ENCODE results near the gene SORCS1. TPM values are rescaled to one million over a fixed set of nuclear protein-coding genes. Genes with fewer than 3 reads are reported as not detected.

Gene SORCS1
- total RNA-seq, 1 experiment from 2014 or later = not detected

DNA sequence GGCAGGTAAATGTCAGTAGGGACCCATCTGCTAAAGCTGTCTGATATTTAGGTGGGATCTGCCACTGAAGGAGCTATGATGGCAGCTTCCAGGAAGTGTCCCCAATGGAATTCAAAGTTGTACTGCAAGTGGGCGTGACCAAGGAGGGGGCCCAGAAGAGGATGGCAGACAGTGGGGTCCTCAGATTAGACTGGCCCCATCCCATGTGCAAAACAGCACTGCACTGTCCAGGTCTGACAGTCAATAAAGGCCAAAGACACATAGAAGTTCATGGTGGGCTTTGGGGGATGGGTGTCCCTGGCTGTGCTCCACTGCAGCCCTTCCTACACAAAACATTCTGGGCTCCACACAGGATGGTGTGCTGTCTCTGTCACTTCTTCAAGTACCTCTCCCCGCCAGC lies 49.8 kb upstream of the SORCS1 start:
- Histone ChIP-seq H3K4me1 (ENCODE audit: control insufficient read depth in 1 of 2, insufficient read depth in 2 of 2, low read length in 2 of 2) (no peaks in the 10 kb centered on the region), H3K9me3 (ENCODE audit: control insufficient read depth in 1 of 2, insufficient read depth in 1 of 2, low read depth in 1 of 2, low read length in 2 of 2) (peaks cover 47 to 49% of the 10 kb centered on the region in 2 experiments; a peak in 3 of 4 replicates), H4K20me1 (ENCODE audit: insufficient read depth) (no peaks in the 10 kb centered on the region), H3K9me2 (ENCODE audit: insufficient read depth) (no peaks in the 10 kb centered on the region), H3K79me2 (ENCODE audit: insufficient read depth, low read length) (no peaks in the 10 kb centered on the region), H3K36me3 (ENCODE audit: control insufficient read depth in 1 of 2, insufficient read depth in 2 of 2, low read length in 2 of 2) (no peaks in the 10 kb centered on the region), H3K4me3 (replicated peaks in 1 of 2; ENCODE audit: low read depth in 1 of 2, low read length in 2 of 2) (no peak overlapping the region), H3K4me2 (ENCODE audit: low read length) (no peak overlapping the region), H3K9ac (ENCODE audit: low read length) (no peak overlapping the region), H2AFZ (ENCODE audit: low read depth, low read length, poor library complexity, severe bottlenecking) (no peak overlapping the region), H3K27me3 (ENCODE audit: insufficient read depth, low read length) (no peaks in the 10 kb centered on the region), H3K27ac (ENCODE audit: low read depth, low read length) (no peak overlapping the region)
- TF ChIP-seq, protein P1, sequence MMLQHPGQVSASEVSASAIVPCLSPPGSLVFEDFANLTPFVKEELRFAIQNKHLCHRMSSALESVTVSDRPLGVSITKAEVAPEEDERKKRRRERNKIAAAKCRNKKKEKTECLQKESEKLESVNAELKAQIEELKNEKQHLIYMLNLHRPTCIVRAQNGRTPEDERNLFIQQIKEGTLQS (IDR thresholded peaks at IDR 0.05) = no peak
- TF ChIP-seq POLR2AphosphoS5 (IDR thresholded peaks at IDR 0.05; ENCODE audit: low read depth, low read length) (no peak), TCF7L2 (IDR thresholded peaks at IDR 0.05; ENCODE audit: borderline replicate concordance, extremely low read depth, insufficient read depth, insufficient read length) (no peak), FOSL1 (IDR thresholded peaks at IDR 0.05; ENCODE audit: low read depth) (no peak), POLR2A (IDR thresholded peaks at IDR 0.05; ENCODE audit: borderline replicate concordance, extremely low read depth, insufficient read depth, insufficient read length) (no peak), EGR1 (IDR thresholded peaks at IDR 0.05; ENCODE audit: low read depth) (no peak), JUND (IDR thresholded peaks at IDR 0.05) (no peak), CTCF (IDR thresholded peaks at IDR 0.05 in 2 of 3, conservative IDR thresholded peaks at IDR 0.05 in 1 of 3; ENCODE audit: borderline replicate concordance in 1 of 3, insufficient read depth in 1 of 3, low read depth in 2 of 3, low read length in 2 of 3) (no peak)
- no TSS peak for BruUV-seq (replicated peaks)
- CTCF ChIA-PET = no interaction called here
- POLR2A ChIA-PET = no interaction called here
- DNase-seq (ENCODE audit: low read depth, low spot score) (no peak), ATAC-seq (no peak)
- intact Hi-C loops (cut with micrococcal nuclease) = no loop called here
- RAD21 ChIA-PET (ENCODE audit: low non-redundant PET in 1 of 2, low total read pairs in 2 of 2, uncharacterized antibody in 2 of 2, unreplicated experiment in 2 of 2) = no interaction called here

DNA sequence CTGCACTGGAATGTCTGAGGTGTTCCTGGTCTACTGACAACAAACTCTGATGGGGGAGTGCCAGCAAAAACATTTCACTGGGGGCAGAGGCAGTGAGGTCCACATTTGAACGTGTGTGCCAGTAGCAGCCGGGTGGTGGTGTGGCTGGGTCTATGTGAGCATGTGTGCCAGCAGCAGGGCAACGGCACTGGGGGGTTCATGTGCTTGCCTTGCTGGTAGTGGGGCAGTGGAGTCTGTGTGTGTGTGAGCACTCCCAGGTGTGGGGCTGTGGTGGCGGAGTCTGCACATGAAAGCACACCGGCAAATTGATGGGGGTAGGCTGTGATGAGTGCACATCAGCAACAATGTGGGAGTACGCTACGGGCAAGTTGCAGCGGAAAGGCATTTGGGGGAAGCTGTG lies 49.4 kb upstream of the SORCS1 start:
- Histone ChIP-seq H3K4me1 (ENCODE audit: control insufficient read depth in 1 of 2, insufficient read depth in 2 of 2, low read length in 2 of 2) (no peaks in the 10 kb centered on the region), H3K36me3 (ENCODE audit: control insufficient read depth in 1 of 2, insufficient read depth in 2 of 2, low read length in 2 of 2) (no peaks in the 10 kb centered on the region), H3K9ac (ENCODE audit: low read length) (no peak overlapping the region), H3K9me2 (ENCODE audit: insufficient read depth) (no peaks in the 10 kb centered on the region), H3K27ac (ENCODE audit: low read depth, low read length) (no peak overlapping the region), H4K20me1 (ENCODE audit: insufficient read depth) (no peaks in the 10 kb centered on the region), H3K9me3 (ENCODE audit: control insufficient read depth in 1 of 2, insufficient read depth in 1 of 2, low read depth in 1 of 2, low read length in 2 of 2) (peaks cover 45 to 47% of the 10 kb centered on the region in 2 experiments; a peak in 3 of 4 replicates), H3K79me2 (ENCODE audit: insufficient read depth, low read length) (no peaks in the 10 kb centered on the region), H2AFZ (ENCODE audit: low read depth, low read length, poor library complexity, severe bottlenecking) (no peak overlapping the region), H3K4me3 (replicated peaks in 1 of 2; ENCODE audit: low read depth in 1 of 2, low read length in 2 of 2) (no peak overlapping the region), H3K4me2 (ENCODE audit: low read length) (no peak overlapping the region), H3K27me3 (ENCODE audit: insufficient read depth, low read length) (no peaks in the 10 kb centered on the region)
- CTCF ChIA-PET = no interaction called here
- BruUV-seq (replicated peaks) = no TSS peak
- no peak for ATAC-seq
- no peak for DNase-seq (ENCODE audit: low read depth, low spot score)
- RAD21 ChIA-PET (ENCODE audit: low non-redundant PET in 1 of 2, low total read pairs in 2 of 2, uncharacterized antibody in 2 of 2, unreplicated experiment in 2 of 2) = no interaction called here
- POLR2A ChIA-PET = no interaction called here
- intact Hi-C loops (cut with micrococcal nuclease) = no loop called here
- no peak for TF ChIP-seq ZBTB33 (IDR thresholded peaks at IDR 0.05; ENCODE audit: extremely low read depth, insufficient replicate concordance, low read length)
- no peak for TF ChIP-seq ZNF274 (IDR thresholded peaks at IDR 0.05; ENCODE audit: low read depth, low read length)
- TF ChIP-seq, protein P1 (IDR thresholded peaks at IDR 0.05) = no peak
- TF ChIP-seq JUND (IDR thresholded peaks at IDR 0.05) = no peak
- no peak for TF ChIP-seq EZH2phosphoT487 (IDR thresholded peaks at IDR 0.05; ENCODE audit: borderline replicate concordance)
- TF ChIP-seq POLR2AphosphoS5 (IDR thresholded peaks at IDR 0.05; ENCODE audit: low read depth, low read length) = no peak
- no peak for TF ChIP-seq TCF7L2 (IDR thresholded peaks at IDR 0.05; ENCODE audit: borderline replicate concordance, extremely low read depth, insufficient read depth, insufficient read length)
- no peak for TF ChIP-seq RAD21 (IDR thresholded peaks at IDR 0.05; ENCODE audit: low read depth)
- no peak for TF ChIP-seq EZH2 (IDR thresholded peaks at IDR 0.05)
- no peak for TF ChIP-seq YY1 (IDR thresholded peaks at IDR 0.05; ENCODE audit: extremely low read depth, insufficient replicate concordance, low read depth, low read length)
- no peak for TF ChIP-seq ELF1 (IDR thresholded peaks at IDR 0.05; ENCODE audit: borderline replicate concordance, low read depth)
- TF ChIP-seq CEBPB (IDR thresholded peaks at IDR 0.05; ENCODE audit: low read depth) = no peak

All from HCT116 (cell line).